HuH-7.5 (cell line): ENCODE measurements around the gene DTX2.
"Not testable (repeated sequence)": the region's sequence is repeated elsewhere in the genome, so short reads cannot be mapped to it uniquely, and the experiment has no call there.

ENCODE experiments used
- DNase-seq: peaks from one replicate; pipeline ENCODE4 v3.0.0; 2011; ENCODE audit warnings: low spot score

Gene DTX2

GRCh38 chr7:76492139-76492538 is 30.6 kb downstream of the DTX2 start:
- not testable (repeated sequence) for DNase-seq

DNA sequence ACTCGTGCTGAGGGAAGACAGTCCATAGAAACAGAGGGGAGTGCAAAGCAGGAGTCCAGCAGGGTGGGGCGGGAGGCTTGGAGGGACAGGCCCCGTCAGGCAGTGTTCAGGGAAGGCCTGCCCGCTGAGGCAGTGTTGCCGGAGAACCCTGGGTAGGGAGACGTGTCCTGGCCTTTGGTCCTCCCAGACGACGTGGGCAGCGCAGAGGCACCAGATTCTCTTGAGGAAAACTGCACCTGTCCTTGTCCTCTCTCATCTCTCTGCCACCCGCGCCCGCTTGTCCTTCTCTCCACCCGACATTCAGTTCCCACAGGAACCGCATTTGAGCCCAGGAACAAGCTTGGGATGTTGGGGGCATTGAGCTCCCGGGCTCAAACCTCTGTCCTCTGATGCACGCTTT is 34.2 kb downstream of the DTX2 start:
- DNase-seq = not testable (repeated sequence)

- DNase-seq = not testable (repeated sequence)
These were observed 36.5 kb downstream of the DTX2 start for GRCh38 chr7:76497918-76498582.

DNA sequence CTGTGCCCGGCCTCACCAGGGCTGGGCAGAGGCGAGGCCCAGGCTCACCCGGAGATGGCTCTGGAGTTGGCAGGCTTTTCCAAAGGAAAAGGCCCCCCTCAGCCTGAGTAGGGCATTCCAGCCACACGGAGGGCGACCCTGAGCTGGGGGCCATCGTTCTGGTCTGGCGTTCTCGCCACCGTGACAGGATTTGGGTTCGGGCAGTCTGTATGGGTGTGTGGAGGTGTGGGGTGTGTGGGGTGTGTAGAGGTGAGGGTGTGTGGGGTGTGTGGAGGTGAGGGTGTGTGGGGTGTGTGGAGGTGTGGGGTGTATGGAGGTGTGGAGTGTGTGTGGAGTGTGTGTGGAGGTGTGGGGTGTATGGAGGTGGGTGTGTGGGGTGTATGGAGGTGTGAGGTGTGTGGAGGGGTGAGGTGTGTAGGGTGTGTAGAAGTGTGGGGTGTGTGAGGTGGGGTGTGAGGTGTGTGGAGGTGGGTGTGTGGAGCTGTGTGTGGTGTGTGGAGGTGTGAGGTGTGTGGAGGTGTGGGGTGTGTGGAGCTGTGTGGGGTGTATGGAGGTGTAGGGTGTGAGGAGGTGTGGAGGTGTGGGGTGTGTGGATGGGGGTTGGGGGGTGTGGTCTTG is 37.2 kb downstream of the DTX2 start:
- DNase-seq = not testable (repeated sequence)

DNA sequence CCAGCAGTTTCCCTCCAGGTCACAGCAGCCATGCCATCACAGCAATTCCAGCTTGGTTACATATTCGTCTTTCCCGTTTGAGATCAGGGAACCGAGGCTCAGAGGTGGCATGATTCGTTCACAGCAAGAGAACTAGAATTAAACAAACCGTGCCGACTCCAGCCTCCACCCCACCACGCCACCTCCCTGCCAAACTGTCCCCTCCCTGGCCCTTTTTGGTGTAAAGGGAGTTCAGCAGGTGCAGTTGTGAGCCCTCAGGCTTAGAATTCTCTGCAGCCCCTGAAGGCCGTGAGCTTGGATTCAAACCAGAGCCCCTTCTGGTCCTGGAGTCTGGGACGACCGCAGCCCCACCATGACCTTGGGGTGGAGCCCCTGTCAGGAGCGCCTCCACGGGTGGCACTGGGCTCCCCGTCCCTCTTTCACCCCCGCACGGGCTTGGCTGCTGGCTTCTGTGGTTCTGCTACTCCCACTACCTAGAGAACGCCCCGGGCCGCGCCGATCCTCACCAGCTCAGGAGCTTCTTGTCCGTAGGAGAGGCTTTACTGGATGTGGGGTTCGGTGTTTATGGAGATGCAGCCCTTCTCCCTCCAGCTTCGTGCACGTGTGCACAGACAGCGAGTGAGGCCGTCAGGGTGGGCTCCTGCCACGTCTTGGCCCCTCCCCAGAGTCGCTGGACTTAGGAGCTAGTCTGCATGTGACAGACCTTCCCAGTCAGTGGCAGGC is 37.9 kb downstream of the DTX2 start:
- not testable (repeated sequence) for DNase-seq

DNA sequence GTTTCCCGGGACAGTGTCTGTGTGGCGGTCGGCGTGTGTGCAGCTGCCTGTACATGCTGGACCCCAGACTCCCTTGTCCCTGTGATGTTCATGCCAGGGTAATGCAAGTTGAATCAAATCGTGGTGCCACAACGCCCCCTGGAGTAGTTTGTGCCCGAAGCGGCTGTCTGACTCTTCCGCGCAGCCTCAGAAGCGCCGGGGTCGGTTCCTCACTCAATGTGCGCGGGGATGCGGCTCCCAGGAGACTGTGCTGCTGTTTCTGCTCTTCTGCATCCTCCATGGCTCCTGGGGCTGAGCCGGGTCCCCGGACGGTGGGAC is 38.4 kb downstream of the DTX2 start:
- not testable (repeated sequence) for DNase-seq

- DNase-seq = not testable (repeated sequence)
These were observed 40.7 kb downstream of the DTX2 start for GRCh38 chr7:76502224-76502623.

DNA sequence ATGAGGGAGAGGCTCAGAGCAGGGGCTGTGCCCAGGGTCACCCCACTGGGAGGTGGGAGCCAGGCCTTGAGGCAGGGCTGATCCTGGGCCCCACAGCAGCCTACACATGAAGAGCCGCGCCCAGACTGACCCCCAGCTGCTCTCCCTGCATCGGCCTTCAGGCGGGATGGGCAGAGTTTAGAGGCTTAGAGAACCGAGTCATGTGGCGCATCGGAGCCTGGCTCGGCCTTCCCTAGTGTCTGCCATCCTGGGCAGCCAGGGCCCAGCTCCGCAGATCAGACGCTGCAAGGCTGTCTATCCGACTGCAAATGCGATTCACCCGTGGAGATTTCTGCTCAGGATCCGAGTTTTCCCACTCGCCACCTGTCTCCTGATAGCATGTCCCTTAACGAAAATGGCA is 41.3 kb downstream of the DTX2 start:
- not testable (repeated sequence) for DNase-seq

- DNase-seq = not testable (repeated sequence)
These were observed 41.7 kb downstream of the DTX2 start for GRCh38 chr7:76503244-76503643.

- not testable (repeated sequence) for DNase-seq
These were observed 43.0 kb downstream of the DTX2 start for GRCh38 chr7:76504351-76505167.

GRCh38 chr7:76505168-76506080 is 43.9 kb downstream of the DTX2 start:
- DNase-seq = no peak

- no peak for DNase-seq
These were observed 44.6 kb downstream of the DTX2 start for GRCh38 chr7:76506081-76506440.

GRCh38 chr7:76506643-76507042 is 45.1 kb downstream of the DTX2 start:
- not testable (repeated sequence) for DNase-seq

DNA sequence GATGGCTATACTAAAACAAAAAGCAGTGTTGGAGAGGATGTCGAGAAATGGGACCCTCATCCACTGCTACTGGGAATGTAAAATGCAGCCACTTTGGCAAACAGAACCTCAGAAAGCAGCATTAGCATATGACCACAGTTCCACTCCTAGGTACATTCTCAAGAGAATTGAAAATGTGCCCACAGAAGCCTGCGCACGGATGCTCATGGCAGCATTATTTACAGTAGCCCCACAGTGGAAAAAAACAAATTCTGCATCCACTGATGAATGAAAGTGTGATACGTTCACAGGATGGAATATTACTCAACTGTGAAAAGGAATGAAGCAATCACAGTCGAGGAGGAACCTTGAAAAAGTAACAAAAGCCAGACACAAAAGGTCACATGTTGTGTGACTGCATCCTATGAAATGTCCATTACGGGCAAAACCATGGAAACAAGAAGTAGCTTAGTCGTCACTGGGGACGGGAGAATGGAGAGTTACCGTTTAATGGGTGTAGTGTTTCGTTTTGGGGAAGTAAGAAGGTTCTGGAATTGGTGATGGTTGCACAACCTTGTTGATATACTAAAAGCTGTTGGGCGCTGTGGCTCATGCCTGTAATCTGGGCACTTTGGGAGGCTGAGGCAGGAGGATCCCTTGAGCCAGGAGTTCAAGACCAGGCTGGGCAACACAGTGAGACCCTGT is 46.4 kb downstream of the DTX2 start:
- no peak for DNase-seq

GRCh38 chr7:76509931-76510877 is 48.7 kb downstream of the DTX2 start, which contains the start of gene UPK3B:
Gene UPK3B (plus strand): TSS chr7:76510552. CDS start chr7:76510653, 101 bp downstream.
- no peak for DNase-seq

- not testable (repeated sequence) for DNase-seq
These were observed 49.8 kb downstream of the DTX2 start for GRCh38 chr7:76511200-76511910.

DNA sequence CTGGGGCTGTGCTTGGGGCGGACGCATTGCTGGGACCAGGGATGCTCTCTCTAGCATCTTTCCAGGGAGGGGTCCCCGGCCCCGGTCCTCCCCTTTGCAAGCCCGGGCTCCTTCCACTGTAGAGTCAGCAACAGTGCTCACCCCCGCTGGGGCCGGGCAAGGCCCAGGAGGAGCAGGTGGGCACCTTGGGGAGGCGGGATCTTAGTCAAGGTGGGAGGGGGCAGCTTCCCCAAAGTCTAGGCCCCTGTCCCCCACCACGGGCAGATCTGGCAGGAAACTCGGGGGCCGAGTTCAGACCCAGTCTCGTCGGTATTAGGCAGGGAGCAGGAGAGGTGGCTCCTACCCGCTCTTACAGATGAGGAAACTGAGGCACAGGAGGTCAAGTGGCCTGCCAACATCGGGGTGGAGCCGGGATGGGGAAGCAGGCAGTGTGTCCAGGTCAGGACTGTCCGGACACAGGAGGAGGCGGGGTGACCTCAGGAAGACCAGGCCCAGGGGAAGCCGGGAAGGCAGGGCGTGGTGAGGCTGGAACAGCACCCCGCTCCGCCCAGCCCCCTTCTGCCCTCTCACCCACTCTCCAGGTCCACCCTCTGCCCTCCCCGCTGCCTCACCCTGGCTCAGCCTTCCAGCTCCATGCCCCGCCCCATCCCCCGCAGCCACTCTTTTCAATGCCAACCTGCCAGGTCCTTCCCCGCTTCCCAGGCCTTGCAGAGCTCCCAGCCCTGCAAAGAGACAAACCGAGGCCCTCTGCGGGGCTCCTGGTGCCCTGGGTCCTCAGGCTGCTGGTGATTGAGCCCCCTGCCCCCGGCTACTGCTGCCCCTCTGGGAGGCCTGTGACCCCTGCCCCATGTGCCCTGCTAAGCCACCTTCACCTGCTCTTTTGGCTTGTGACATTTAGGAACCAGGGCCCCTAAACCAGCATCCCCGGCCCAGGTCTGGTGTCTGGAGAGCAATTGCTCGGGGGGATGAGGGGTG is 50.7 kb downstream of the DTX2 start:
- not testable (repeated sequence) for DNase-seq
